ENCODE measurements around the gene KCNH2.

- no peak for TF ChIP-seq POLR2A (IDR thresholded peaks at IDR 0.05; ENCODE audit: low read depth, low read length)
- no peak for TF ChIP-seq POLR2AphosphoS5 (IDR thresholded peaks at IDR 0.05; ENCODE audit: low read depth, low read length)
- no peak for TF ChIP-seq SPI1 (IDR thresholded peaks at IDR 0.05; ENCODE audit: low read depth, low read length)
- TF ChIP-seq TAF1 (IDR thresholded peaks at IDR 0.05; ENCODE audit: low read depth, low read length): no peak
- TF ChIP-seq POU2F2 (IDR thresholded peaks at IDR 0.05; ENCODE audit: low read depth, low read length): no peak
- TF ChIP-seq PAX5 (IDR thresholded peaks at IDR 0.05; ENCODE audit: insufficient read depth, low read length, severe bottlenecking): no peak
These were observed 39.1 kb downstream of the KCNH2 start for GRCh38 chr7:150939052-150939451.
